Measurements from ENCODE around the gene HAAO.

- TF ChIP-seq, protein P1, sequence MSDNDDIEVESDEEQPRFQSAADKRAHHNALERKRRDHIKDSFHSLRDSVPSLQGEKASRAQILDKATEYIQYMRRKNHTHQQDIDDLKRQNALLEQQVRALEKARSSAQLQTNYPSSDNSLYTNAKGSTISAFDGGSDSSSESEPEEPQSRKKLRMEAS (CRISPR knock-in tag; IDR thresholded peaks at IDR 0.05) = no peak
- TF ChIP-seq ATF3 (CRISPR knock-in tag; conservative IDR thresholded peaks at IDR 0.05) = no peak
- TF ChIP-seq CTCF (IDR thresholded peaks at IDR 0.05) = no peak
- TF ChIP-seq AR (CRISPR knock-in tag; IDR thresholded peaks at IDR 0.05) = no peak
- no peak for TF ChIP-seq ETV6 (CRISPR knock-in tag; IDR thresholded peaks at IDR 0.05)
- TF ChIP-seq HMGXB4 (CRISPR knock-in tag; IDR thresholded peaks at IDR 0.05) = no peak
Measured at GRCh38 chr2:42801381-42801780, 9.0 kb upstream of the HAAO start.

Measured in WTC11 (cell line).